Right cardiac atrium (tissue), 5 donors: ENCODE data around the gene TK1. TPM values are rescaled to one million over a fixed set of nuclear protein-coding genes. Genes with fewer than 3 reads are reported as not detected.

Source experiments
- ATAC-seq, 2 donors: fragments of 200-7000 bp; cut with Tn5 transposase; one replicate each; pipeline versions ENCODE4 v1.8.0 to v1.9.1; 2020; ENCODE audit warnings: moderate library complexity in 2 of 2, mild to moderate bottlenecking in 1 of 2
- DNase-seq, 3 donors: peaks; one replicate each; pipeline ENCODE4 v3.0.0-alpha.2; 2020
- H3K27ac ChIP-seq: one replicate; pipeline ENCODE4 v1.5.1; 2013; ENCODE audit warnings: mild to moderate bottlenecking, low read length, control low read depth, moderate library complexity
- H3K27me3 ChIP-seq: one replicate; pipeline ENCODE4 v1.6.1; 2013; ENCODE audit not compliant: control insufficient read depth, insufficient read depth
- H3K4me1 ChIP-seq: one replicate; pipeline ENCODE4 v1.6.1; 2013; ENCODE audit warnings: low read length; ENCODE audit not compliant: control insufficient read depth, insufficient read depth
- H3K4me3 ChIP-seq: one replicate; pipeline ENCODE4 v1.5.1; 2013; ENCODE audit warnings: low read length, control low read depth
- H3K9me3 ChIP-seq: one replicate; pipeline ENCODE4 v1.6.1; 2013; ENCODE audit warnings: low read length; ENCODE audit not compliant: control insufficient read depth
- WGBS: extraction: QIAGEN DNeasy Blood & Tissue Kit; methylation state at CpG from one replicate; pipeline ENCODE4 v1.1.7; 2013; 5-methylcytosine and 5-hydroxymethylcytosine counted together
- intact Hi-C, 4 donors: fragments of 100-400 bp; cut with DNase I; formaldehyde crosslinking; loops; one replicate each; pipeline versions ENCODE4 v1.11.0 to v1.14.0; 2022 to 2023
- polyA plus RNA-seq: library from polyadenylated mRNA; stranded (reverse); fragments of 200-250 nt; gene quantifications from one replicate; pipeline ENCODE4 v1.2.3, GENCODE V29; 2013
- total RNA-seq, 4 donors: library from RNA; stranded (reverse); fragmentation: NEBNext Ultra II Directional; extraction: Animal tissue kit (Norgen Biotek cat#: 25700); gene quantifications; one replicate each; pipeline ENCODE4 v1.2.1, GENCODE V29; 2021
- donor health status: healthy with polysubstance abuse.
- donor health status: DM: no; HTN: yes; CAD: no.
- donor health status: DM: no; HTN: no; CAD: no.
- donor health status: DM: no; HTN: yes; CAD: no; lungs with severe emphysema.
- donor health status: DM: yes; HTN: yes; CAD: no.

The TK1 gene
- total and polyA plus RNA-seq, 5 donors: 0.51 to 5.2 (median 1.2) TPM

DNA sequence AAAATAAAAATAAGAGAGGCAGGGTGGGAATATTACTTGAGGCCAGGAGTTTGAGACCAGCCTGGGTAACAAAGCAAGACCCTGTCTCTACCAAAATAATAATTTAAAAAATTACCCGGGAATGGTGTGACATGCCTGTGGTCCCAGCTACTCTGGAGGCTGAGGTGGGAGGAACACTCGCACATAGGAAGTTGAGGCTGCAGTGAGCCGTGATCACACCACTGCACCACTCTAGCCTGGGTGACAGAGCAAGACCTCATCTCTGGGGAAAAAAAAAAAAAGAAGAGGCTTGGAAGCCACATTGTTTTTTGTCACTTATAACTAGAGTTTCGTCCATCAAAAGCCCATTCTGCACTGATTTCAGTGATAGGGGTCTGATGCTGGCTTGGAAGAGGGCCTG is 41.3 kb upstream of the TK1 start:
- WGBS: 84% methylated on average over 4 of the region's 4 CpGs
- Histone ChIP-seq H3K27me3 (no peaks in the 10 kb centered on the region), H3K9me3 (no peaks in the 10 kb centered on the region), H3K4me3 (no peak overlapping the region), H3K4me1 (peaks cover 2% of the 10 kb centered on the region), H3K27ac (no peak overlapping the region)
- DNase-seq (peak in 1 of 3 donors; percentile 2), ATAC-seq (no peak)
- intact Hi-C loops: no loop called here

- Histone ChIP-seq H3K27ac (no peak overlapping the region), H3K27me3 (no peaks in the 10 kb centered on the region), H3K4me3 (no peak overlapping the region), H3K4me1 (peaks cover 2% of the 10 kb centered on the region), H3K9me3 (no peaks in the 10 kb centered on the region)
- intact Hi-C loops: no loop called here
- ATAC-seq (no peak), DNase-seq (no peak)
- 81% methylated on average over 10 of the region's 10 CpGs for WGBS
Measured at GRCh38 chr17:78227455-78227916, 40.6 kb upstream of the TK1 start.

DNA sequence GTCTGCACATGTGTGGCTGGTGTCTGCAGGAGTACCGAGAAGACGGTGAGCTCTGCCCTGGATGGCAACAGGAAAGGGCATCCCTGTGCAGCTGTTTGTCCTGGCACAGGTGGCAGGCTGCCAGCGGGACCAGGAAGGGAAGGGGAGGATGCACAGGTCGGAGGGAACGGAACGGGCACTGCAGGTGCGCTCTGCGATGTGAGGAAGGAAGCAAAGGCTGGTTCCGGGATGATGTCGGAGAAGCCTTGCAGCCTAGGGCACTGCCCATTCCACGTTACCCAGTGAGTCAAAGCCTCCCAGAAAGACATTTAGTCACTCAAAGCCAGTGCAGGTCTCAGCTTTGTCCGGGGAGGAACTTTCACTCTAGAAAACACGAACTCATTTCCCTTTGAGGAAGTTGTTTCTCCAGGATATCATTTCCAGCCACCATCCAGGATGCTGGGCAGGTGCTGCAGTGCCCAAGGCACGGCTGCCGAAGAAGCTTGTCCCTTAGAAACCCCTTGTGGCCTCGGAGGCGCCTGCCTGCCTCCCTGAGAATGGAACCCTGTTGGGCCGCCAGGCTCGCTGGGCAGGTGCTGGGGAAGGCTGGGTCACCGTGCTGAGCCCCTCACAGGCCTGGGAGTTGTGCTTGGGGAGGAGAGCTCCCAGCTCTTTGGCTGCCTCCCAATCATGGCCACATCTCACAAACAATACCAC is 40.1 kb upstream of the TK1 start:
- ATAC-seq: no peak
- H3K27me3 ChIP-seq: no peaks in the 10 kb centered on the region
- peaks cover 2% of the 10 kb centered on the region for H3K4me1 ChIP-seq
- 63% methylated on average over 20 of the region's 20 CpGs for WGBS
- no peak for DNase-seq
- no peak overlapping the region for H3K4me3 ChIP-seq
- intact Hi-C loops: no loop called here
- no peaks in the 10 kb centered on the region for H3K9me3 ChIP-seq
- no peak overlapping the region for H3K27ac ChIP-seq

- intact Hi-C loops: no loop called here
- Histone ChIP-seq H3K4me3 (no peak overlapping the region), H3K9me3 (no peaks in the 10 kb centered on the region), H3K27me3 (no peaks in the 10 kb centered on the region), H3K27ac (no peak overlapping the region), H3K4me1 (peaks cover 2% of the 10 kb centered on the region)
- ATAC-seq (no peak), DNase-seq (peak in 1 of 3 donors; percentile 2)
- WGBS: 75% methylated on average over 12 of the region's 12 CpGs
Measured at GRCh38 chr17:78226055-78226758, 39.4 kb upstream of the TK1 start.

GRCh38 chr17:78225088-78225865 is 38.4 kb upstream of the TK1 start:
- ATAC-seq: no peak
- WGBS: 95% methylated on average over 16 of the region's 16 CpGs

GRCh38 chr17:78224231-78225087 is 37.6 kb upstream of the TK1 start:
- ATAC-seq (peak in 1 of 2 donors; percentile 18), DNase-seq (no peak)
- no peak overlapping the region for H3K27ac ChIP-seq
- 64% methylated on average over 27 of the region's 27 CpGs for WGBS
- no peaks in the 10 kb centered on the region for H3K9me3 ChIP-seq
- no peaks in the 10 kb centered on the region for H3K27me3 ChIP-seq
- H3K4me3 ChIP-seq: no peak overlapping the region
- H3K4me1 ChIP-seq: peaks cover 2% of the 10 kb centered on the region
- intact Hi-C loops: no loop called here

More at GRCh38 chr17:78225088-78225865, 38.4 kb upstream of the TK1 start:
- Histone ChIP-seq H3K27ac (no peak overlapping the region), H3K4me3 (no peak overlapping the region), H3K9me3 (no peaks in the 10 kb centered on the region), H3K4me1 (peaks cover 2% of the 10 kb centered on the region), H3K27me3 (no peaks in the 10 kb centered on the region)
- intact Hi-C loops: no loop called here
- peak in 1 of 3 donors; percentile 5 for DNase-seq

DNA sequence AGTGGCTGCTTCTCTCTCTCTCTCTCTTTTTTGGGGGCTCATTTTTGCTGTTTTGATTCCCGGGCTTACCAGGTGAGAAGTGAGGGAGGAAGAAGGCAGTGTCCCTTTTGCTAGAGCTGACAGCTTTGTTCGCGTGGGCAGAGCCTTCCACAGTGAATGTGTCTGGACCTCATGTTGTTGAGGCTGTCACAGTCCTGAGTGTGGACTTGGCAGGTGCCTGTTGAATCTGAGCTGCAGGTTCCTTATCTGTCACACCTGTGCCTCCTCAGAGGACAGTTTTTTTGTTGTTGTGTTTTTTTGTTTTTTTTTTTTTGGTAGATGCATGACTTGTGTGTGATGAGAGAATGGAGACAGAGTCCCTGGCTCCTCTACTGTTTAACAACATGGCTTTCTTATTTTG is 36.9 kb upstream of the TK1 start:
- ATAC-seq: no peak
- DNase-seq: no peak
- no peaks in the 10 kb centered on the region for H3K9me3 ChIP-seq
- peaks cover 2% of the 10 kb centered on the region for H3K4me1 ChIP-seq
- no peak overlapping the region for H3K4me3 ChIP-seq
- H3K27me3 ChIP-seq: no peaks in the 10 kb centered on the region
- intact Hi-C loops: no loop called here
- WGBS: 80% methylated on average over 3 of the region's 3 CpGs
- peak overlapping the region; percentile 21 for H3K27ac ChIP-seq

GRCh38 chr17:78223061-78223460 is 36.2 kb upstream of the TK1 start:
- intact Hi-C loops: no loop called here
- DNase-seq: no peak
- Histone ChIP-seq H3K27ac (peak overlapping the region; percentile 47), H3K27me3 (no peaks in the 10 kb centered on the region), H3K4me1 (peaks cover 2% of the 10 kb centered on the region), H3K9me3 (no peaks in the 10 kb centered on the region), H3K4me3 (no peak overlapping the region)
- ATAC-seq: no peak
- WGBS: 70% methylated on average over 4 of the region's 4 CpGs

- DNase-seq (no peak), ATAC-seq (no peak)
- intact Hi-C loops: no loop called here
- Histone ChIP-seq H3K27ac (no peak overlapping the region), H3K4me3 (no peak overlapping the region), H3K9me3 (no peaks in the 10 kb centered on the region), H3K27me3 (no peaks in the 10 kb centered on the region), H3K4me1 (peaks cover 2% of the 10 kb centered on the region)
- WGBS: 89% methylated on average over 11 of the region's 11 CpGs
Measured at GRCh38 chr17:78219396-78220150, 32.7 kb upstream of the TK1 start.

DNA sequence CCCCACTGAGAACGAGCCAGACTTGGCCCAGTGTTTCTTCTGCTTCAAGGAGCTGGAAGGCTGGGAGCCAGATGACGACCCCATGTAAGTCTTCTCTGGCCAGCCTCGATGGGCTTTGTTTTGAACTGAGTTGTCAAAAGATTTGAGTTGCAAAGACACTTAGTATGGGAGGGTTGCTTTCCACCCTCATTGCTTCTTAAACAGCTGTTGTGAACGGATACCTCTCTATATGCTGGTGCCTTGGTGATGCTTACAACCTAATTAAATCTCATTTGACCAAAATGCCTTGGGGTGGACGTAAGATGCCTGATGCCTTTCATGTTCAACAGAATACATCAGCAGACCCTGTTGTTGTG is 27.8 kb upstream of the TK1 start:
- DNase-seq (no peak), ATAC-seq (no peak)
- WGBS: 15% methylated on average over 5 of the region's 5 CpGs
- H3K4me1 ChIP-seq: no peaks in the 10 kb centered on the region
- H3K9me3 ChIP-seq: no peaks in the 10 kb centered on the region
- no peak overlapping the region for H3K4me3 ChIP-seq
- no peaks in the 10 kb centered on the region for H3K27me3 ChIP-seq
- no peak overlapping the region for H3K27ac ChIP-seq
- intact Hi-C loops: no loop called here
